VCaP (cell line): ENCODE results near the gene OR9A4.

Experiments
- H3K27ac ChIP-seq: fragments of 450-650 bp; 2 replicates; pipeline ENCODE4 v1.5.1; 2017
- TF ChIP-seq, protein P1 (sequence below): fragments of 450-650 bp; conservative IDR thresholded peaks from 2 replicates; pipeline ENCODE4 v1.5.1; 2017; ENCODE audit warnings: mild to moderate bottlenecking, moderate library complexity

OR9A4 gene

DNA sequence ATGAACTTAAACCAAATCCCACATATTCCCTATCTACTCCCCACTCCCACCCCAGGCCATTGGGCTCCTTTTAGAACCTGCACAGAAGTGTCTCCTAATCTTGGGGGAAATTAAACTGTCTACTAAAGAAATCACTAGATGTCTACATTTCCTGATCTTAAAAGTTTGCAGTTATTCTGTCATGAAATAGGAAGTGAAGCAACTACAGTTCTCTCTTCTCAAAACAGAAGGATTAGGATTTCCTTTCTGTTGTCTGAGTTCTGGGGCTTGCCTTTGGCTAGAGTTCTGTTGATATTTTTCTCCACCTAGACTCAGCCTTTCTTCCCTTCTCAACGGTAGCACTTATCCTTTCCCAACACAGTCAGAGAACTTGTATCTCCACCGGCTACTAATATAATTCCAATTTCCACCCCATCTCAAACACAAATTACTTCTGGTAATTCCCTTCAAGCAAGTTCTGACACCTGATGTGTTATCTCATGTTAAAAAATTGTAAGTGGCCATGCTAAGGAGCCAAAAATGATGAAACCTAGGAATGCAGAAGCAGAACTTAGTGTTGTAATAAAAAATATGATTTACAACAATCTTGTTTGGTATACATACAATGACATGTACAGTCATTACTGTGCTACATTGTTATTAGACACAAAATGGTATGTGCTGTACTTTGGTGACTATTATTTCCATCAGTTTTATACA is 12.1 kb downstream of the OR9A4 start:
- TF ChIP-seq, protein P1, sequence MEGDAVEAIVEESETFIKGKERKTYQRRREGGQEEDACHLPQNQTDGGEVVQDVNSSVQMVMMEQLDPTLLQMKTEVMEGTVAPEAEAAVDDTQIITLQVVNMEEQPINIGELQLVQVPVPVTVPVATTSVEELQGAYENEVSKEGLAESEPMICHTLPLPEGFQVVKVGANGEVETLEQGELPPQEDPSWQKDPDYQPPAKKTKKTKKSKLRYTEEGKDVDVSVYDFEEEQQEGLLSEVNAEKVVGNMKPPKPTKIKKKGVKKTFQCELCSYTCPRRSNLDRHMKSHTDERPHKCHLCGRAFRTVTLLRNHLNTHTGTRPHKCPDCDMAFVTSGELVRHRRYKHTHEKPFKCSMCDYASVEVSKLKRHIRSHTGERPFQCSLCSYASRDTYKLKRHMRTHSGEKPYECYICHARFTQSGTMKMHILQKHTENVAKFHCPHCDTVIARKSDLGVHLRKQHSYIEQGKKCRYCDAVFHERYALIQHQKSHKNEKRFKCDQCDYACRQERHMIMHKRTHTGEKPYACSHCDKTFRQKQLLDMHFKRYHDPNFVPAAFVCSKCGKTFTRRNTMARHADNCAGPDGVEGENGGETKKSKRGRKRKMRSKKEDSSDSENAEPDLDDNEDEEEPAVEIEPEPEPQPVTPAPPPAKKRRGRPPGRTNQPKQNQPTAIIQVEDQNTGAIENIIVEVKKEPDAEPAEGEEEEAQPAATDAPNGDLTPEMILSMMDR: no peak
- no peak overlapping the region for H3K27ac ChIP-seq

DNA sequence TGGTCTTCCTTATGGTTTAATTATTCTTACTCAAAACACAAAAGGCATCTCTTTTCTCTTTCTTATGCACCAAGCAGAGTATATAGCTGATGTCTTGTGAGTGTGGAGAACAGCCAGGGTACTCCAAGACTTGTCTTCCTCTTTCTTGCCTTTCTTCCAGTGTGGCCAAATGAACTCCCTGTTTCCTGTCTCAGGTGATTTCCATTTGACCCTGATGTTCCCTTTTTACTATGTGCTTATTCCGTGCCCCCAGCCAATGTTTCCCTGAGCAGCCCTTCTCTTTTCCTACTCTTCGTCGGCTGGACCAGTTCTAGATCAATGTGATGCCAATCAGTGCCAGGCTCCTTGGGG is 12.6 kb downstream of the OR9A4 start:
- no peak overlapping the region for H3K27ac ChIP-seq

DNA sequence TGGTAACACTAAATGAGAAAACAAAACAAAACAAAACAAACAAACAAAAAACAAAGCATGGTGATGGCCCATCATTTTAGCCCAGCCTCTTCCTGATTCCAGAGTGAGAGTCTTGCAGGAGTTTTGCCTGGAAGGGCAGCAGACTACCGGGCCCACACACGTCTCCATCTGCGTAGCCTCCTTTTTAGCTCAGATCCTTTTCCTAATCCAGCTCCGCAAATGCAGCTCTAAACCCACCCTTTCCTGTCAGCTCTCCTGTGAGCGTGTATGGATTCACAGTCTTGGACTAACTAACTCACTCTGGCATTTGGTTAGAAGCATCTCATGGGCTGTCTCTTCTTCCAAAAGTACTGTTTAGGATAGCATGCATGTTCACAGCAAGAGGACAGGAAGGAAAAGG is 14.0 kb downstream of the OR9A4 start:
- TF ChIP-seq, protein P1: no peak
- no peak overlapping the region for H3K27ac ChIP-seq

More for the DNA sequence above, 12.6 kb downstream of the OR9A4 start:
- TF ChIP-seq, protein P1: no peak

DNA sequence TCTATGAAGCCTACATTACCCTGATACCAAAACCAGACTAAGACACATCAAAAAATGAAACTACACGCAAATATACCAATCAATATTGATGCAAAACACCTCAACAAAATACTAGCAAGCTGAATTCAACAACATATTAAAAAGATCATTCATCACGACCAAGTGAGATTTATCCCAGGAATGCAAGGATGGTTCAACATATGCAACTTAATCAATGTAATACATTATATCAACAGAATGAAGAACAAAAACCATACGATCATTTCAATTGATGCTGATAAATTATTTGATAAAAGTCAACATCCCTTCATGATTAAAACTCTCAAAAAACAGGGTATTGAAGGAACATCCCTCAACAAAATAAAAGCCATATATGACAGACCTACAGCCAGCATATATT is 24.9 kb downstream of the OR9A4 start:
- TF ChIP-seq, protein P1: no peak
- H3K27ac ChIP-seq: no peak overlapping the region

DNA sequence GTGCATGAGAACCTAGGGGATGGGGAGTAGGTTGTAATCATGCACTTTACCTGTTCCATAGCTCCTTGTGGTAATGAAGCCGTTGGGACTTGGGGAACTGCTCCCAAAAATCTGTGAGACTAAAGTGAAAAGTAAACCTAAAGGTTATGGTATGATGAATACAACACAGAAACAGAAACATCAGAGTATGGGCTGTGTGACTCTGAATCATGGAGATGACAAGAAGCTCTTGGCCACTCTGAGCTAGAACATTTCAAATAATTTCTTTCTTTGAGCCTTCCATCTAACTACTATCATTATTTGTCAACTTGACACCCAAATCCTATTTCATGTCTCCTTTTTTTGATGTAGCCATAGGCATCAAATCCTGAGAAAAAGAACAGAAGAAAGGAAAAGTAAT is 27.6 kb downstream of the OR9A4 start:
- H3K27ac ChIP-seq: no peak overlapping the region
- TF ChIP-seq, protein P1: no peak

DNA sequence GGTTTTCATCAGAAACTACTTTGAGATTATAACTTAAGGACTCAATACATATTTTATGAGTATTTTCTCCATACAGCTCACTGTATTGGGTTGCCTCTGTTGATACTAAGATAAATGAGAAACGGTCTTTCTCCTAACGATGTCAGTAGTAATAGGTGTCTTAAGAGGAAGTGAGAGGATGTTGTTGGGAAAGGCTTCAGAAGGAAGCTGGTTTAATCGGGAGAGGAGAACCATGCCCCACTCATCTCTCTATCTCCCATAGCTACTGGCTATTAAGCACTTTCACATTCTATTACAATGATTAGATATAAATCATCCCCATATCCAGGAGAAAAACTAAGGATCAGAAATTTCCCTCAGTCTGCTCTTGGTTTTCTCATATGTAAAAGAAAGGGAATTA is 28.6 kb downstream of the OR9A4 start:
- no peak overlapping the region for H3K27ac ChIP-seq
- TF ChIP-seq, protein P1: no peak

DNA sequence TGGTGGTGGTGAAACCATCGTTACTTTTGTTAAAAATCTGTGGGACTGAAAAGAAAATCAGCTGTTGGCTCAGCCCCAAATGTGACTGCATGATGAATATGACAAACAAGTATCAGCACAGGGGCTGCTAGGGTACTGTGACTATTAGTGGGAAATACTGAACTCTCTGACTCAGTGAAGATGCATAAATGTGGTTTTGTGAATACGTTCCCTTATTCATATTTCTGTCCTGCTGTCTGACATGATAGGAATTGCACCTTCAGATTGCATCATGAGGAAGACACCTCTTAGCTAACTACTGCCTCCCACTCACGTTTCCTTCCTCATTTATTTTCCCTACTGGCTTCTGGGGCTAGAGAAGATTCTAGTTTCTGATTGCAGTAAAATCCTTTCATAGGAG is 29.2 kb downstream of the OR9A4 start:
- TF ChIP-seq, protein P1: no peak
- no peak overlapping the region for H3K27ac ChIP-seq
